ENCODE results near the gene FUT2. TPM values are rescaled to one million over a fixed set of nuclear protein-coding genes. Genes with fewer than 3 reads are reported as not detected.

Gene FUT2
- total and polyA plus RNA-seq, 2 experiments from 2014 or later = 12.4 to 16.9 TPM

- Histone ChIP-seq H2AFZ (no peak overlapping the region), H3K9me3 (ENCODE audit: low read depth) (no peaks in the 10 kb centered on the region), H3K4me1 (ENCODE audit: insufficient read depth) (peaks cover 9% of the 10 kb centered on the region), H3K27me3 (no peaks in the 10 kb centered on the region), H3K9me2 (replicated peaks; ENCODE audit: insufficient read depth) (no peaks in the 10 kb centered on the region), H3K79me2 (peaks cover 7% of the 10 kb centered on the region), H4K20me1 (ENCODE audit: insufficient read depth, poor library complexity, severe bottlenecking) (no peaks in the 10 kb centered on the region), H3K4me2 (no peak overlapping the region), H3K4me3 (no peak overlapping the region), H3K27ac (no peak overlapping the region), H3K36me3 (replicated peaks; ENCODE audit: insufficient read depth, low read depth) (no peaks in the 10 kb centered on the region)
- WGBS (ENCODE audit: low lambda C conversion rate, missing lambda C conversion rate) = 53% methylated on average over 11 of the region's 11 CpGs
- TF ChIP-seq, protein P1, sequence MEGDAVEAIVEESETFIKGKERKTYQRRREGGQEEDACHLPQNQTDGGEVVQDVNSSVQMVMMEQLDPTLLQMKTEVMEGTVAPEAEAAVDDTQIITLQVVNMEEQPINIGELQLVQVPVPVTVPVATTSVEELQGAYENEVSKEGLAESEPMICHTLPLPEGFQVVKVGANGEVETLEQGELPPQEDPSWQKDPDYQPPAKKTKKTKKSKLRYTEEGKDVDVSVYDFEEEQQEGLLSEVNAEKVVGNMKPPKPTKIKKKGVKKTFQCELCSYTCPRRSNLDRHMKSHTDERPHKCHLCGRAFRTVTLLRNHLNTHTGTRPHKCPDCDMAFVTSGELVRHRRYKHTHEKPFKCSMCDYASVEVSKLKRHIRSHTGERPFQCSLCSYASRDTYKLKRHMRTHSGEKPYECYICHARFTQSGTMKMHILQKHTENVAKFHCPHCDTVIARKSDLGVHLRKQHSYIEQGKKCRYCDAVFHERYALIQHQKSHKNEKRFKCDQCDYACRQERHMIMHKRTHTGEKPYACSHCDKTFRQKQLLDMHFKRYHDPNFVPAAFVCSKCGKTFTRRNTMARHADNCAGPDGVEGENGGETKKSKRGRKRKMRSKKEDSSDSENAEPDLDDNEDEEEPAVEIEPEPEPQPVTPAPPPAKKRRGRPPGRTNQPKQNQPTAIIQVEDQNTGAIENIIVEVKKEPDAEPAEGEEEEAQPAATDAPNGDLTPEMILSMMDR (IDR thresholded peaks at IDR 0.05; ENCODE audit: poor library complexity) = no peak
- TF ChIP-seq EZH2 (IDR thresholded peaks at IDR 0.05; ENCODE audit: borderline replicate concordance) = no peak
- TF ChIP-seq EZH2phosphoT487 (IDR thresholded peaks at IDR 0.05; ENCODE audit: low read depth, severe bottlenecking, unreplicated experiment) = no peak
- no peak for DNase-seq (ENCODE audit: low spot score)
Observed at GRCh38 chr19:48708471-48708870, 12.7 kb downstream of the FUT2 start.

GRCh38 chr19:48711106-48711662, 15.4 kb downstream of the FUT2 start:
- 90% methylated on average over 4 of the region's 4 CpGs for WGBS (ENCODE audit: low lambda C conversion rate, missing lambda C conversion rate)
- H3K36me3 ChIP-seq (replicated peaks; ENCODE audit: insufficient read depth, low read depth) = no peaks in the 10 kb centered on the region
- no peak overlapping the region for H3K4me3 ChIP-seq

GRCh38 chr19:48713041-48713863, 17.5 kb downstream of the FUT2 start:
- peaks cover 16% of the 10 kb centered on the region for H3K79me2 ChIP-seq
- H3K27me3 ChIP-seq = no peaks in the 10 kb centered on the region
- peak overlapping the region; percentile 70 for H2AFZ ChIP-seq
- H3K9me2 ChIP-seq (replicated peaks; ENCODE audit: insufficient read depth) = no peaks in the 10 kb centered on the region
- H4K20me1 ChIP-seq (ENCODE audit: insufficient read depth, poor library complexity, severe bottlenecking) = no peaks in the 10 kb centered on the region
- TF ChIP-seq EZH2phosphoT487 (IDR thresholded peaks at IDR 0.05; ENCODE audit: low read depth, severe bottlenecking, unreplicated experiment) (no peak), EZH2 (IDR thresholded peaks at IDR 0.05; ENCODE audit: borderline replicate concordance) (no peak)
- TF ChIP-seq, protein P1 (IDR thresholded peaks at IDR 0.05; ENCODE audit: poor library complexity) = no peak
- DNase-seq (ENCODE audit: low spot score) = peak; percentile 56
- H3K27ac ChIP-seq = peak overlapping the region; percentile 45
- peak overlapping the region; percentile 80 for H3K4me2 ChIP-seq
- H3K9me3 ChIP-seq (ENCODE audit: low read depth) = no peaks in the 10 kb centered on the region
- peaks cover 27% of the 10 kb centered on the region for H3K4me1 ChIP-seq (ENCODE audit: insufficient read depth)
- H3K4me3 ChIP-seq = peak overlapping the region; percentile 39
- 8% methylated on average over 20 of the region's 25 CpGs for WGBS (ENCODE audit: low lambda C conversion rate, missing lambda C conversion rate)
- H3K36me3 ChIP-seq (replicated peaks; ENCODE audit: insufficient read depth, low read depth) = no peaks in the 10 kb centered on the region

More at GRCh38 chr19:48711106-48711662, 15.4 kb downstream of the FUT2 start:
- TF ChIP-seq, protein P1 (IDR thresholded peaks at IDR 0.05; ENCODE audit: poor library complexity) = no peak
- TF ChIP-seq EZH2 (IDR thresholded peaks at IDR 0.05; ENCODE audit: borderline replicate concordance) = no peak
- Histone ChIP-seq H3K9me2 (replicated peaks; ENCODE audit: insufficient read depth) (no peaks in the 10 kb centered on the region), H3K9me3 (ENCODE audit: low read depth) (no peaks in the 10 kb centered on the region), H3K4me1 (ENCODE audit: insufficient read depth) (peaks cover 18% of the 10 kb centered on the region), H3K27me3 (no peaks in the 10 kb centered on the region), H2AFZ (no peak overlapping the region), H3K27ac (no peak overlapping the region), H3K4me2 (no peak overlapping the region), H4K20me1 (ENCODE audit: insufficient read depth, poor library complexity, severe bottlenecking) (no peaks in the 10 kb centered on the region), H3K79me2 (peaks cover 16% of the 10 kb centered on the region)
- no peak for DNase-seq (ENCODE audit: low spot score)
